HepG2 (cell line): ENCODE measurements around the gene NOC2L.

Experiments
- EZH2 ChIP-seq: conservative IDR thresholded peaks from 2 replicates; pipeline ENCODE4 v1.6.1; 2012; ENCODE audit warnings: mild to moderate bottlenecking, low read depth, low read length, moderate library complexity
- FOXC1 ChIP-seq: sonication (generic); formaldehyde crosslinking; IDR thresholded peaks from 2 replicates; pipeline ENCODE4 v1.8.0; 2022; ENCODE audit warnings: mild to moderate bottlenecking, missing genetic modification reagents, borderline replicate concordance
- KDM5B ChIP-seq: sonication (generic); formaldehyde crosslinking; IDR thresholded peaks from 2 replicates; pipeline ENCODE4 v1.4.0; 2020; ENCODE audit warnings: missing genetic modification reagents, mild to moderate bottlenecking, borderline replicate concordance
- NR2C2 ChIP-seq: sonication (generic); formaldehyde crosslinking; IDR thresholded peaks from 2 replicates; pipeline ENCODE4 v1.4.0; 2020; ENCODE audit warnings: missing genetic modification reagents, mild to moderate bottlenecking, moderate library complexity, borderline replicate concordance
- RXRA ChIP-seq: sonication (generic); formaldehyde crosslinking; IDR thresholded peaks from 2 replicates; pipeline ENCODE4 v1.5.1; 2020; ENCODE audit warnings: missing genetic modification reagents
- ZKSCAN1 ChIP-seq: fragments of 150-350 bp; IDR thresholded peaks from 2 replicates; pipeline ENCODE4 v1.6.1; 2014; ENCODE audit warnings: low read length
- ZNF292 ChIP-seq: sonication (generic); formaldehyde crosslinking; IDR thresholded peaks from 2 replicates; pipeline ENCODE4 v1.8.1; 2022; ENCODE audit warnings: mild to moderate bottlenecking, low read depth, missing genetic modification reagents, borderline replicate concordance
- TF ChIP-seq, protein P1 (sequence below): sonication (generic); formaldehyde crosslinking; IDR thresholded peaks from 2 replicates; pipeline ENCODE4 v1.5.0; 2020; ENCODE audit warnings: mild to moderate bottlenecking, missing genetic modification reagents, moderate library complexity
- TF ChIP-seq, protein P2 (sequence below), 2 experiments: fragments of 450-650 bp in 1 of 2; sonication (generic) in 1 of 2; formaldehyde crosslinking in 1 of 2; IDR thresholded peaks; 2 replicates each; pipeline versions ENCODE4 v1.6.1 to v1.8.0; 2016 to 2022; ENCODE audit warnings: antibody characterized with exemption in 1 of 2, mild to moderate bottlenecking in 1 of 2, missing genetic modification reagents in 1 of 2
- TF ChIP-seq, protein P3 (sequence below): sonication (generic); formaldehyde crosslinking; IDR thresholded peaks from 2 replicates; pipeline ENCODE4 v1.5.1; 2020; ENCODE audit warnings: mild to moderate bottlenecking, missing genetic modification reagents, moderate library complexity
- TF ChIP-seq, protein P4 (sequence below), 2 experiments: IDR thresholded peaks; 2 replicates each; pipeline ENCODE4 v1.6.1; 2011 to 2012; ENCODE audit warnings: low read length in 2 of 2, borderline replicate concordance in 1 of 2, low read depth in 1 of 2, mild to moderate bottlenecking in 1 of 2, moderate library complexity in 1 of 2
- TF ChIP-seq, protein P5 (sequence below), 2 experiments: sonication (generic) in 1 of 2; formaldehyde crosslinking in 1 of 2; IDR thresholded peaks; 2 replicates each; pipeline versions ENCODE4 v1.4.0 to v1.6.1; 2018 to 2020; ENCODE audit warnings: missing genetic modification reagents in 2 of 2, borderline replicate concordance in 1 of 2, low read depth in 1 of 2, mild to moderate bottlenecking in 1 of 2, missing biosample characterization in 1 of 2

DNA sequence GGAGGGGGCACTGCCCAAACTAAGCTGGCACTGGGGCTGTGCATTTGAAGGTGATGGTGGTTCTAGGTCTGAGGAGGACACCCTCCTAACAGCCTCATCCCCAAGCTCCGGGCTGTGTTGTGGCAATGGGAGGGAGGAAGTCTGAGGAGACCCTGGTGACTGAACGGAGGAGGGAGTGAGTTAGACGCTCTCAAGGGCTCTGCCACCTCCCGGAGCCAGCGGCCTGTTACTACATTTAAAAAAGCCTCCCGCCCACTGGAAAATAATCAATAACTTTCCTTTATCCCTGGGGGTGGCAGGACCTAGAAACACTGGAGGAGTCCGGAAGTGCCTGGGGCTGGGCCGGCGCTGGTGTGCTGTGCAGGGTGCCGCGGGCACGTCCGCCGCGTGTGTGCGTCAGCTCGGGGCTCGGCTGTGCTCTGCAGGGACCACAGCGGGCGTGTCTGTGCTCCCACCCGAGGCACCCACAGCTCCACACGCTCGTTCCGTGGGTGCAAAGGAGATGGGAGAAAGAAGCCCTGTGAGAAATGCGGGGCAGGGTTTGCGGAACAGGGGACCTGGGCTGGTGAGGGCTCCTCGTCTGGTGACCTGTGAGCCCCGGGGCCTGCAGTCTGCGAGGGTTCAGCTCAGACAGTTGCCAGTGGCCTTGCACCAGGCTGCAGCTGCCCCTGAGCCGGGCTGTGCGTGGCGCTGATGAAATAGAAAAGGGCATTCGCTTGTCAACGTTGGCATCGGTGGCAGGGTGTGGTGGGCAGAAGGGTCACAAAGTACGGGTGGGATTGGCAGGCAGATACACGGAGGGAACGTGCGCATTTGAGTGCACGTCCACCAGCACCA is 30.0 kb downstream of the NOC2L start:
- TF ChIP-seq, protein P1, sequence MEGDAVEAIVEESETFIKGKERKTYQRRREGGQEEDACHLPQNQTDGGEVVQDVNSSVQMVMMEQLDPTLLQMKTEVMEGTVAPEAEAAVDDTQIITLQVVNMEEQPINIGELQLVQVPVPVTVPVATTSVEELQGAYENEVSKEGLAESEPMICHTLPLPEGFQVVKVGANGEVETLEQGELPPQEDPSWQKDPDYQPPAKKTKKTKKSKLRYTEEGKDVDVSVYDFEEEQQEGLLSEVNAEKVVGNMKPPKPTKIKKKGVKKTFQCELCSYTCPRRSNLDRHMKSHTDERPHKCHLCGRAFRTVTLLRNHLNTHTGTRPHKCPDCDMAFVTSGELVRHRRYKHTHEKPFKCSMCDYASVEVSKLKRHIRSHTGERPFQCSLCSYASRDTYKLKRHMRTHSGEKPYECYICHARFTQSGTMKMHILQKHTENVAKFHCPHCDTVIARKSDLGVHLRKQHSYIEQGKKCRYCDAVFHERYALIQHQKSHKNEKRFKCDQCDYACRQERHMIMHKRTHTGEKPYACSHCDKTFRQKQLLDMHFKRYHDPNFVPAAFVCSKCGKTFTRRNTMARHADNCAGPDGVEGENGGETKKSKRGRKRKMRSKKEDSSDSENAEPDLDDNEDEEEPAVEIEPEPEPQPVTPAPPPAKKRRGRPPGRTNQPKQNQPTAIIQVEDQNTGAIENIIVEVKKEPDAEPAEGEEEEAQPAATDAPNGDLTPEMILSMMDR (CRISPR knock-in tag) = no peak
- TF ChIP-seq, protein P2, sequence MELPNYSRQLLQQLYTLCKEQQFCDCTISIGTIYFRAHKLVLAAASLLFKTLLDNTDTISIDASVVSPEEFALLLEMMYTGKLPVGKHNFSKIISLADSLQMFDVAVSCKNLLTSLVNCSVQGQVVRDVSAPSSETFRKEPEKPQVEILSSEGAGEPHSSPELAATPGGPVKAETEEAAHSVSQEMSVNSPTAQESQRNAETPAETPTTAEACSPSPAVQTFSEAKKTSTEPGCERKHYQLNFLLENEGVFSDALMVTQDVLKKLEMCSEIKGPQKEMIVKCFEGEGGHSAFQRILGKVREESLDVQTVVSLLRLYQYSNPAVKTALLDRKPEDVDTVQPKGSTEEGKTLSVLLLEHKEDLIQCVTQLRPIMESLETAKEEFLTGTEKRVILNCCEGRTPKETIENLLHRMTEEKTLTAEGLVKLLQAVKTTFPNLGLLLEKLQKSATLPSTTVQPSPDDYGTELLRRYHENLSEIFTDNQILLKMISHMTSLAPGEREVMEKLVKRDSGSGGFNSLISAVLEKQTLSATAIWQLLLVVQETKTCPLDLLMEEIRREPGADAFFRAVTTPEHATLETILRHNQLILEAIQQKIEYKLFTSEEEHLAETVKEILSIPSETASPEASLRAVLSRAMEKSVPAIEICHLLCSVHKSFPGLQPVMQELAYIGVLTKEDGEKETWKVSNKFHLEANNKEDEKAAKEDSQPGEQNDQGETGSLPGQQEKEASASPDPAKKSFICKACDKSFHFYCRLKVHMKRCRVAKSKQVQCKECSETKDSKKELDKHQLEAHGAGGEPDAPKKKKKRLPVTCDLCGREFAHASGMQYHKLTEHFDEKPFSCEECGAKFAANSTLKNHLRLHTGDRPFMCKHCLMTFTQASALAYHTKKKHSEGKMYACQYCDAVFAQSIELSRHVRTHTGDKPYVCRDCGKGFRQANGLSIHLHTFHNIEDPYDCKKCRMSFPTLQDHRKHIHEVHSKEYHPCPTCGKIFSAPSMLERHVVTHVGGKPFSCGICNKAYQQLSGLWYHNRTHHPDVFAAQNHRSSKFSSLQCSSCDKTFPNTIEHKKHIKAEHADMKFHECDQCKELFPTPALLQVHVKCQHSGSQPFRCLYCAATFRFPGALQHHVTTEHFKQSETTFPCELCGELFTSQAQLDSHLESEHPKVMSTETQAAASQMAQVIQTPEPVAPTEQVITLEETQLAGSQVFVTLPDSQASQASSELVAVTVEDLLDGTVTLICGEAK (IDR thresholded peaks at IDR 0.05) = no peak
- TF ChIP-seq, protein P2 (CRISPR knock-in tag; IDR thresholded peaks at IDR 0.05) = no peak
- TF ChIP-seq FOXC1 (CRISPR knock-in tag) (no peak), EZH2 (no peak; the same call in 1 of the 2 replicates), NR2C2 (no peak), KDM5B (no peak), ZNF292 (CRISPR knock-in tag) (no peak), RXRA (no peak), ZKSCAN1 (no peak)
- TF ChIP-seq, protein P3, sequence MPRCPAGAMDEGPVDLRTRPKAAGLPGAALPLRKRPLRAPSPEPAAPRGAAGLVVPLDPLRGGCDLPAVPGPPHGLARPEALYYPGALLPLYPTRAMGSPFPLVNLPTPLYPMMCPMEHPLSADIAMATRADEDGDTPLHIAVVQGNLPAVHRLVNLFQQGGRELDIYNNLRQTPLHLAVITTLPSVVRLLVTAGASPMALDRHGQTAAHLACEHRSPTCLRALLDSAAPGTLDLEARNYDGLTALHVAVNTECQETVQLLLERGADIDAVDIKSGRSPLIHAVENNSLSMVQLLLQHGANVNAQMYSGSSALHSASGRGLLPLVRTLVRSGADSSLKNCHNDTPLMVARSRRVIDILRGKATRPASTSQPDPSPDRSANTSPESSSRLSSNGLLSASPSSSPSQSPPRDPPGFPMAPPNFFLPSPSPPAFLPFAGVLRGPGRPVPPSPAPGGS = no peak
- TF ChIP-seq, protein P4, sequence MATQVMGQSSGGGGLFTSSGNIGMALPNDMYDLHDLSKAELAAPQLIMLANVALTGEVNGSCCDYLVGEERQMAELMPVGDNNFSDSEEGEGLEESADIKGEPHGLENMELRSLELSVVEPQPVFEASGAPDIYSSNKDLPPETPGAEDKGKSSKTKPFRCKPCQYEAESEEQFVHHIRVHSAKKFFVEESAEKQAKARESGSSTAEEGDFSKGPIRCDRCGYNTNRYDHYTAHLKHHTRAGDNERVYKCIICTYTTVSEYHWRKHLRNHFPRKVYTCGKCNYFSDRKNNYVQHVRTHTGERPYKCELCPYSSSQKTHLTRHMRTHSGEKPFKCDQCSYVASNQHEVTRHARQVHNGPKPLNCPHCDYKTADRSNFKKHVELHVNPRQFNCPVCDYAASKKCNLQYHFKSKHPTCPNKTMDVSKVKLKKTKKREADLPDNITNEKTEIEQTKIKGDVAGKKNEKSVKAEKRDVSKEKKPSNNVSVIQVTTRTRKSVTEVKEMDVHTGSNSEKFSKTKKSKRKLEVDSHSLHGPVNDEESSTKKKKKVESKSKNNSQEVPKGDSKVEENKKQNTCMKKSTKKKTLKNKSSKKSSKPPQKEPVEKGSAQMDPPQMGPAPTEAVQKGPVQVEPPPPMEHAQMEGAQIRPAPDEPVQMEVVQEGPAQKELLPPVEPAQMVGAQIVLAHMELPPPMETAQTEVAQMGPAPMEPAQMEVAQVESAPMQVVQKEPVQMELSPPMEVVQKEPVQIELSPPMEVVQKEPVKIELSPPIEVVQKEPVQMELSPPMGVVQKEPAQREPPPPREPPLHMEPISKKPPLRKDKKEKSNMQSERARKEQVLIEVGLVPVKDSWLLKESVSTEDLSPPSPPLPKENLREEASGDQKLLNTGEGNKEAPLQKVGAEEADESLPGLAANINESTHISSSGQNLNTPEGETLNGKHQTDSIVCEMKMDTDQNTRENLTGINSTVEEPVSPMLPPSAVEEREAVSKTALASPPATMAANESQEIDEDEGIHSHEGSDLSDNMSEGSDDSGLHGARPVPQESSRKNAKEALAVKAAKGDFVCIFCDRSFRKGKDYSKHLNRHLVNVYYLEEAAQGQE (IDR thresholded peaks at IDR 0.05; ENCODE audit: borderline replicate concordance in 1 of 2, low read depth in 1 of 2, low read length in 2 of 2) = no peak
- TF ChIP-seq, protein P5, sequence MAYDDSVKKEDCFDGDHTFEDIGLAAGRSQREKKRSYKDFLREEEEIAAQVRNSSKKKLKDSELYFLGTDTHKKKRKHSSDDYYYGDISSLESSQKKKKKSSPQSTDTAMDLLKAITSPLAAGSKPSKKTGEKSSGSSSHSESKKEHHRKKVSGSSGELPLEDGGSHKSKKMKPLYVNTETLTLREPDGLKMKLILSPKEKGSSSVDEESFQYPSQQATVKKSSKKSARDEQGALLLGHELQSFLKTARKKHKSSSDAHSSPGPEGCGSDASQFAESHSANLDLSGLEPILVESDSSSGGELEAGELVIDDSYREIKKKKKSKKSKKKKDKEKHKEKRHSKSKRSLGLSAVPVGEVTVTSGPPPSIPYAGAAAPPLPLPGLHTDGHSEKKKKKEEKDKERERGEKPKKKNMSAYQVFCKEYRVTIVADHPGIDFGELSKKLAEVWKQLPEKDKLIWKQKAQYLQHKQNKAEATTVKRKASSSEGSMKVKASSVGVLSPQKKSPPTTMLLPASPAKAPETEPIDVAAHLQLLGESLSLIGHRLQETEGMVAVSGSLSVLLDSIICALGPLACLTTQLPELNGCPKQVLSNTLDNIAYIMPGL (CRISPR knock-in tag; IDR thresholded peaks at IDR 0.05; ENCODE audit: borderline replicate concordance in 1 of 2, low read depth in 1 of 2) = no peak
